Body of pancreas (tissue), 4 donors: ENCODE results near the gene CFAP92. TPM values are rescaled to one million over a fixed set of nuclear protein-coding genes. Genes with fewer than 3 reads are reported as not detected.
"Not testable (repeated sequence)": the region's sequence is repeated elsewhere in the genome, so short reads cannot be mapped to it uniquely, and the experiment has no call there.

Experiments used
- ATAC-seq: fragments of 150-250 bp; one replicate; pipeline ENCODE4 v1.9.1; 2016
- DNase-seq, 4 donors: peaks; one replicate each; pipeline ENCODE4 v3.0.0-alpha.2; 2019
- H3K27ac ChIP-seq, 4 donors: fragments of 200-600 bp; sonication (generic); 1 replicate in 3 of 4; 2 replicates in 1 of 4; pipeline versions ENCODE4 v1.5.1 to v1.6.1; 2016 to 2019; ENCODE audit warnings: mild to moderate bottlenecking in 1 of 4, mixed read lengths in 1 of 4, moderate library complexity in 1 of 4
- H3K27me3 ChIP-seq, 2 donors: fragments of 200-600 bp; sonication (generic); one replicate each; pipeline ENCODE4 v1.6.0; 2016; ENCODE audit warnings: mild to moderate bottlenecking in 1 of 2
- H3K36me3 ChIP-seq, 2 donors: fragments of 200-600 bp; sonication (generic); replicated peaks in 1 of 2; 2 replicates each; pipeline ENCODE4 v1.5.1; 2016; ENCODE audit warnings: low read depth in 2 of 2; ENCODE audit not compliant: insufficient read depth in 1 of 2
- H3K4me1 ChIP-seq: fragments of 200-600 bp; sonication (generic); one replicate; pipeline ENCODE4 v1.6.0; 2016
- H3K4me3 ChIP-seq, 2 donors: fragments of 200-600 bp; sonication (generic); 1 replicate in 1 of 2; 2 replicates in 1 of 2; pipeline ENCODE4 v1.5.1; 2016 to 2019
- H3K9me3 ChIP-seq, 3 donors: fragments of 200-600 bp; sonication (generic); 1 replicate in 2 of 3; 2 replicates in 1 of 3; pipeline ENCODE4 v1.5.1; 2016
- POLR2A ChIP-seq, 3 donors: fragments of 450-650 bp; IDR thresholded peaks; one replicate each; pipeline ENCODE4 v1.6.1; 2016; ENCODE audit warnings: antibody characterized with exemption in 3 of 3, mild to moderate bottlenecking in 2 of 3
- WGBS, 2 donors: methylation state at CpG; one replicate each; pipeline ENCODE4 v1.1.5; 2017; 5-methylcytosine and 5-hydroxymethylcytosine counted together
- intact Hi-C: fragments of 100-400 bp; cut with DNase I; formaldehyde crosslinking; loops from one replicate; pipeline ENCODE4 v1.15.1; 2023
- total RNA-seq, 2 donors: library from RNA; depleted of rRNA; stranded (reverse); fragments of >200 nt; gene quantifications; one replicate each; pipeline ENCODE4 v1.1.0, GENCODE V29; 2016
- TF ChIP-seq, protein P1 (sequence below), 7 experiments: fragments of 450-650 bp in 4 of 7; fragments of 200-600 bp in 3 of 7; sonication (generic) in 3 of 7; IDR thresholded peaks; one replicate each; pipeline ENCODE4 v1.5.1; 2016 to 2019; ENCODE audit warnings: antibody characterized with exemption in 7 of 7

CFAP92 gene
- total RNA-seq, 2 donors from 2014 or later = not detected

DNA sequence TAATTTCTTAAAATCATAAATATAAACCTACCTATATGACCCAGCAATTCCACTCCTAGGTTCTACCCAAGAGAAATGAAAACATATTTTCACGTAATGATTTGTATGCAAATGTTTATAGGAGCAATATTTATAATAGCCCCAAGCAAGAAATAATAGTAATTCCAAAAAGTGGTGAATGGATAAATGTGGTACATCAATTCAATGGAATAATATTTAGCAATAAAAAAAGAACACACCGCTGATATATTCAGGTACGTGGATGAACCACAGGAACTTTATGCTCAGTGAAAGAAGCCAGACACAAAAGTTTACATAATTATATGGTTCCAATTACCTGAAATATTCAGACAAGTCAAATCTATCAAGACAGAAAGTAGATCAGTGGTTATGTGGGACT lies 64.5 kb downstream of the CFAP92 start:
- WGBS, 2 donors = 88 to 94% methylated on average over 3 of the region's 3 CpGs
- TF ChIP-seq POLR2A (IDR thresholded peaks at IDR 0.05) = no peak
- TF ChIP-seq, protein P1, sequence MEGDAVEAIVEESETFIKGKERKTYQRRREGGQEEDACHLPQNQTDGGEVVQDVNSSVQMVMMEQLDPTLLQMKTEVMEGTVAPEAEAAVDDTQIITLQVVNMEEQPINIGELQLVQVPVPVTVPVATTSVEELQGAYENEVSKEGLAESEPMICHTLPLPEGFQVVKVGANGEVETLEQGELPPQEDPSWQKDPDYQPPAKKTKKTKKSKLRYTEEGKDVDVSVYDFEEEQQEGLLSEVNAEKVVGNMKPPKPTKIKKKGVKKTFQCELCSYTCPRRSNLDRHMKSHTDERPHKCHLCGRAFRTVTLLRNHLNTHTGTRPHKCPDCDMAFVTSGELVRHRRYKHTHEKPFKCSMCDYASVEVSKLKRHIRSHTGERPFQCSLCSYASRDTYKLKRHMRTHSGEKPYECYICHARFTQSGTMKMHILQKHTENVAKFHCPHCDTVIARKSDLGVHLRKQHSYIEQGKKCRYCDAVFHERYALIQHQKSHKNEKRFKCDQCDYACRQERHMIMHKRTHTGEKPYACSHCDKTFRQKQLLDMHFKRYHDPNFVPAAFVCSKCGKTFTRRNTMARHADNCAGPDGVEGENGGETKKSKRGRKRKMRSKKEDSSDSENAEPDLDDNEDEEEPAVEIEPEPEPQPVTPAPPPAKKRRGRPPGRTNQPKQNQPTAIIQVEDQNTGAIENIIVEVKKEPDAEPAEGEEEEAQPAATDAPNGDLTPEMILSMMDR (IDR thresholded peaks at IDR 0.05) = no peak
- Histone ChIP-seq H3K9me3 (peaks cover 0 to 8% (median 0%) of the 10 kb centered on the region in 3 donors), H3K4me3 (no peak overlapping the region), H3K4me1 (no peaks in the 10 kb centered on the region), H3K36me3 (no peaks in the 10 kb centered on the region), H3K27me3 (no peaks in the 10 kb centered on the region), H3K27ac (no peak overlapping the region)
- ATAC-seq (no peak), DNase-seq (no peak)
- intact Hi-C loops = no loop called here

DNA sequence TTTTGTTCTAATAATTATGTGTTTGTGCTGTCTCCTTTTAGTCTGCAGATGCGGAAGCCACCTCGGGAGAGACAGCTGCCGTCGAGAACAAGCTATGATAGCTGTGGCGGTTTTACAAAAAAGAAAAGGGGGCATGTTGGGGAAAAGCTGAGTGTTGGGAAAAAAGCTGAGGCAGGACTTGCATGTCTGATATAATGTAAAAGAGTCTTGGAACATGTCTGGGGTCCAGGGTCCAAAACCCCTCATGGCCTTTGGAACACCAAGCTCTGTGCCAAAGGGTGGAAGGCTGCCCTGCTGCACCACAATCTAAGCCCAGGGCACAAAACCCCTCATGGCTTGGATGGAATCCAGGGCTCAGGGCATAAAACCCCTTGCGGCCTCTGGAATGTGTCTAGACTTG lies 69.9 kb downstream of the CFAP92 start:
- WGBS, 2 donors = 87 to 90% methylated on average over 6 of the region's 6 CpGs
- not testable (repeated sequence) for H3K27ac ChIP-seq

DNA sequence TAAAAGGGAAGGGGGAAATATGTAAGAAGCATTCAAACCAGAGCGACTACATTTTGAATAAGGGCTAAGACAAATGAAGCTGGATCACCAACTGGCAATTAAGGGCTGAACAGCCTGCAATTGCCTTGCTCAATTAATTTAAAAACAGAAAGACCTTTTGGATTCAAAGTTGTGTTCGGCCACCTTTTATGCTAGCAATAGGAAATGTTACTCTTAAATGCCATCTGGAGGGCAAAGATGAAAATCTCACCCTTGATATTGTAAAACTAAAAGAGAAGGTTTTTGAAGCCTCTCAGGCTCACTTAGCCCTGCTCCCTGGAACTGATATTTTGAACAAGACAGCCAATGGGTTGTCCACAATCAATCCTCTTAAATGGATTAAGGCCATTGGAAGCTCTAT lies 70.3 kb downstream of the CFAP92 start:
- no peaks in the 10 kb centered on the region for H3K36me3 ChIP-seq
- H3K4me3 ChIP-seq = no peak overlapping the region
- intact Hi-C loops = no loop called here
- H3K9me3 ChIP-seq = peaks cover 0 to 16% (median 0%) of the 10 kb centered on the region in 3 donors
- H3K27me3 ChIP-seq = no peaks in the 10 kb centered on the region
- H3K27ac ChIP-seq = no peak overlapping the region
- ATAC-seq = no peak
- no peak for DNase-seq
- no peaks in the 10 kb centered on the region for H3K4me1 ChIP-seq
- no peak for TF ChIP-seq POLR2A (IDR thresholded peaks at IDR 0.05)
- TF ChIP-seq, protein P1 (IDR thresholded peaks at IDR 0.05) = no peak
- WGBS, 2 donors = 63 to 92% methylated on average over 2 of the region's 2 CpGs

More for the DNA sequence above, 69.9 kb downstream of the CFAP92 start:
- DNase-seq, H3K36me3 ChIP-seq, H3K4me3 ChIP-seq, H3K27me3 ChIP-seq, ATAC-seq, H3K4me1 ChIP-seq, intact Hi-C loops: not testable (repeated sequence)
- peaks cover 0 to 16% (median 0%) of the 10 kb centered on the region in 3 donors for H3K9me3 ChIP-seq

DNA sequence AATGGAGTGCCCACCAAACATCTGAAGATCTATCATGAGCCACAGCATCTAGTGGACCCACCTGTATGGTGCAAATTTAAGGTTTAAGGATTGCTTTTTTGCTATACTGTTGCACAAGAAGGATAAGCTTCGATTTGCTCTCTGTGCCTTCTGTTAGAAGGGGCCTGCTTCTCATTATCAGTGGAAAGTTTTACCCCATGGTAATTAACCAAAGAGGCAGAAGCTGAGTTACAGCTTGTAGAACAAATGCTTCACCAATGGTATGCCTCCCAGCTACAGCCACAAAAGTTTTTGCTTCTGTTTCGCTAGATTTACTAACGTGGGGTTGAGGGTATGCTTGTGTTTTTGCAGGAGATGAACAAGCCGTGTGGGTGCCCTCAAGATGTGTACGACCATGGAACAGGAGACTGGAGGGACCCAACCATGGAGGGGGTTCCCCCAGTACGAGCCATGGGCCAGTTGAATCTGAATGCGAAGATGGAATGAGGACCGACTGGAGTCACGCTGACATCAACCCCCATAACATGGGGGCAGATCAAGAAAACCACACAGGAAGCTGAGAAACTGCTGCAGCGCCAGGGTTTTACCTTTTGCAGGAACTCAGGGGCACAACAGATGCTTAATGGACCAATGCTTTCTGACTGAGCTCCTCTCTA lies 70.9 kb downstream of the CFAP92 start:
- TF ChIP-seq, protein P1 (IDR thresholded peaks at IDR 0.05) = no peak
- TF ChIP-seq POLR2A (IDR thresholded peaks at IDR 0.05) = no peak
- no peaks in the 10 kb centered on the region for H3K36me3 ChIP-seq
- ATAC-seq (no peak), DNase-seq (no peak)
- 71 to 76% methylated on average over 10 of the region's 10 CpGs for WGBS, 2 donors
- intact Hi-C loops = no loop called here
- H3K4me1 ChIP-seq = no peaks in the 10 kb centered on the region
- no peaks in the 10 kb centered on the region for H3K27me3 ChIP-seq
- no peak overlapping the region for H3K27ac ChIP-seq
- peaks cover 0 to 16% (median 0%) of the 10 kb centered on the region in 3 donors for H3K9me3 ChIP-seq
- no peak overlapping the region for H3K4me3 ChIP-seq

DNA sequence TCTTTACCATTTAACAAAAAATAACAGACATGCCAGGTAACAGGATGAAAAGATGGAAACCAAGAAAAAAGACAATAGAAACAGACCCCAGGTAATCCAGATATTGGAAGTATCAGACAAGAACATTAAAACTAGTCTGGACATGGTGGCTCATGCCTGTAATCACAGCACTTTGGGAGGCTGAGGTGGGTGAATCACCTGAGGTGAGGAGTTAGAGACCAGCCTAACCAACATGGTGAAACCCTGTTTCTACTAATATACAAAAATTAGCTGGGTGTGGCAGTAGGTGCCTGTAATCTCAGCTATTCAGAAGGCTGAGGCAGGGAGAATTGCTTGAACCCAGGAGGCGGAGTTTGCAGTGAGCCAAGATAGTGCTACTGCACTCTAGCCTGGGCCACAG lies 73.9 kb downstream of the CFAP92 start:
- Histone ChIP-seq H3K36me3 (peaks cover 0 to 7% of the 10 kb centered on the region in 2 donors), H3K9me3 (peaks cover 0 to 11% (median 0%) of the 10 kb centered on the region in 3 donors), H3K27ac (no peak overlapping the region), H3K4me1 (no peaks in the 10 kb centered on the region), H3K4me3 (no peak overlapping the region), H3K27me3 (no peaks in the 10 kb centered on the region)
- ATAC-seq = no peak
- TF ChIP-seq POLR2A (IDR thresholded peaks at IDR 0.05) = no peak
- TF ChIP-seq, protein P1 (IDR thresholded peaks at IDR 0.05) = no peak
- intact Hi-C loops = no loop called here
- 100% methylated on average over 1 of the region's 1 CpG for WGBS, 2 donors
- no peak for DNase-seq
